Measurements from ENCODE around the gene TIMM13. TPM values are rescaled to one million over a fixed set of nuclear protein-coding genes. Genes with fewer than 3 reads are reported as not detected.

TIMM13 gene
- total and polyA plus RNA-seq, 9 of the 15 experiments (the other 6 are each of a cell fraction or from before 2014, with no cell fraction given) = 17.6 to 215 (median 71.8) TPM

GRCh38 chr19:2385053-2385721, 42.2 kb downstream of the TIMM13 start (continued):
- peak; percentile 9; the same call in 1 of the 2 replicates for TF ChIP-seq ZBTB40 (IDR thresholded peaks at IDR 0.05)
- TF ChIP-seq ZBTB40 (CRISPR knock-in tag; IDR thresholded peaks at IDR 0.05) = no peak
- no peak for TF ChIP-seq HOMEZ (CRISPR knock-in tag; IDR thresholded peaks at IDR 0.05)
- TF ChIP-seq ZNF347 (CRISPR knock-in tag; IDR thresholded peaks at IDR 0.05; ENCODE audit: low read depth) = no peak
- no peak for TF ChIP-seq XRCC3 (IDR thresholded peaks at IDR 0.05)
- TF ChIP-seq, protein P1, sequence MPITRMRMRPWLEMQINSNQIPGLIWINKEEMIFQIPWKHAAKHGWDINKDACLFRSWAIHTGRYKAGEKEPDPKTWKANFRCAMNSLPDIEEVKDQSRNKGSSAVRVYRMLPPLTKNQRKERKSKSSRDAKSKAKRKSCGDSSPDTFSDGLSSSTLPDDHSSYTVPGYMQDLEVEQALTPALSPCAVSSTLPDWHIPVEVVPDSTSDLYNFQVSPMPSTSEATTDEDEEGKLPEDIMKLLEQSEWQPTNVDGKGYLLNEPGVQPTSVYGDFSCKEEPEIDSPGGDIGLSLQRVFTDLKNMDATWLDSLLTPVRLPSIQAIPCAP (CRISPR knock-in tag; IDR thresholded peaks at IDR 0.05; ENCODE audit: borderline replicate concordance) = no peak
- no peak for TF ChIP-seq MCM3 (IDR thresholded peaks at IDR 0.05)
- TF ChIP-seq HDAC1 (IDR thresholded peaks at IDR 0.05) = peak in 1 of 2 experiments; percentile 95; a peak in 2 of 4 replicates
- TF ChIP-seq EP400 (IDR thresholded peaks at IDR 0.05) = peak; percentile 92
- no peak for TF ChIP-seq KLF6 (CRISPR knock-in tag; IDR thresholded peaks at IDR 0.05; ENCODE audit: borderline replicate concordance)
- TF ChIP-seq, protein P2, sequence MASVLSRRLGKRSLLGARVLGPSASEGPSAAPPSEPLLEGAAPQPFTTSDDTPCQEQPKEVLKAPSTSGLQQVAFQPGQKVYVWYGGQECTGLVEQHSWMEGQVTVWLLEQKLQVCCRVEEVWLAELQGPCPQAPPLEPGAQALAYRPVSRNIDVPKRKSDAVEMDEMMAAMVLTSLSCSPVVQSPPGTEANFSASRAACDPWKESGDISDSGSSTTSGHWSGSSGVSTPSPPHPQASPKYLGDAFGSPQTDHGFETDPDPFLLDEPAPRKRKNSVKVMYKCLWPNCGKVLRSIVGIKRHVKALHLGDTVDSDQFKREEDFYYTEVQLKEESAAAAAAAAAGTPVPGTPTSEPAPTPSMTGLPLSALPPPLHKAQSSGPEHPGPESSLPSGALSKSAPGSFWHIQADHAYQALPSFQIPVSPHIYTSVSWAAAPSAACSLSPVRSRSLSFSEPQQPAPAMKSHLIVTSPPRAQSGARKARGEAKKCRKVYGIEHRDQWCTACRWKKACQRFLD (CRISPR knock-in tag; IDR thresholded peaks at IDR 0.05) = peak; percentile 80
- TF ChIP-seq JUN (IDR thresholded peaks at IDR 0.05; ENCODE audit: borderline replicate concordance, low read depth, low read length) = peak; percentile 60; the same call in 1 of the 2 replicates
- peak; percentile 27; the same call in 1 of the 2 replicates for TF ChIP-seq JUN (CRISPR knock-in tag; IDR thresholded peaks at IDR 0.05; ENCODE audit: borderline replicate concordance)
- no peak for TF ChIP-seq PCBP1 (IDR thresholded peaks at IDR 0.05; ENCODE audit: low read depth, low read length, poor library complexity, severe bottlenecking)
- TF ChIP-seq FOXK1 (CRISPR knock-in tag; IDR thresholded peaks at IDR 0.05; ENCODE audit: borderline replicate concordance) = peak; percentile 76; the same call in 1 of the 2 replicates

Data from K562 (cell line).